GM19324 (cell line): Measurements from ENCODE around the gene PDF.

Experiments
- ATAC-seq: cut with Tn5 transposase; IDR thresholded peaks from one replicate; pipeline ENCODE4 v1.9.1; 2021; ENCODE audit warnings: mild to moderate bottlenecking, moderate library complexity; ENCODE audit not compliant: unreplicated experiment, low FRiP score

PDF gene

GRCh38 chr16:69286941-69287713 is 43.3 kb downstream of the PDF start:
- ATAC-seq = no peak

DNA sequence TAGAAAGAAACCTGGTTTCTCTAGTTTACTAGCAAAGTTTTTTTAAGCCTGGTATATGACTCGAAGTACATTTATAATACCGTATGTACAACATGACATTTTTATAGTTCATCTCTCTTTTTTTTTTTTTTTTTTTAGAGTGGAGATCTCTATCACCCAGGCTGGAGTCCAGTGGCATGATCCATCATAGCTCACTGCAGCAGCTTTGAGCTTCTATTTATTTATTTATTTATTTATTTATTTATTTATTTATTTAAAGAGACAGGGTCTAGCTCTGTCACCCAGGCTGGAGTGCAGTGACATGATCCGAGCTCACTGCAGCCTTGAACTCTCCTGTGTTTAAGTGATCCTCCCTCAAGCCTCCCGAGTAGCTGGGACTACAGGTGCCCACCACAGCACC is 45.1 kb downstream of the PDF start:
- ATAC-seq = no peak

GRCh38 chr16:69283851-69284250 is 46.5 kb downstream of the PDF start:
- ATAC-seq = no peak

GRCh38 chr16:69277413-69277812 is 53.0 kb downstream of the PDF start:
- no peak for ATAC-seq
